Right renal cortex interstitium (tissue), 3 donors: ENCODE measurements around the gene LAPTM4A. TPM values are rescaled to one million over a fixed set of nuclear protein-coding genes. Genes with fewer than 3 reads are reported as not detected.

Experiments used
- DNase-seq, 3 donors: peaks; one replicate each; pipeline ENCODE4 v3.0.0-alpha.2; 2013; ENCODE audit warnings: low read depth in 3 of 3, low spot score in 2 of 3
- polyA plus RNA-seq, 3 donors: library from polyadenylated mRNA; unstranded; fragments of 120-200 nt; gene quantifications; one replicate each; pipeline ENCODE4 v1.2.1, GENCODE V29; 2013; ENCODE audit not compliant: insufficient read length in 3 of 3

The LAPTM4A gene
- polyA plus RNA-seq, 3 donors, result 504 to 548 (median 510) TPM

GRCh38 chr2:19989667-19990415 is 61.6 kb downstream of the LAPTM4A start, which contains the start of gene WDR35:
TSS of gene WDR35 (minus strand) at chr2:19990105. CDS start at chr2:19990015, 90 bp downstream.
- DNase-seq, result peak in 2 of 3 donors; percentile 67 to 74

- no peak for DNase-seq
Measured at GRCh38 chr2:19989342-19989666, 62.1 kb downstream of the LAPTM4A start.

- no peak for DNase-seq
Measured at GRCh38 chr2:19988600-19988999, 62.8 kb downstream of the LAPTM4A start.

- DNase-seq, result no peak
Measured at GRCh38 chr2:19987936-19988335, 63.5 kb downstream of the LAPTM4A start.

Other genes with a start within 250 kb of the LAPTM4A start
- gene TTC32, start 149.6 kb downstream of the LAPTM4A start, polyA plus RNA-seq, result 10 to 100 TPM; 34.9 to 44.4 (median 42.1) TPM
- gene WDR35, start 61.5 kb downstream of the LAPTM4A start, polyA plus RNA-seq, result 10 to 100 TPM; 26.3 to 30.7 (median 30.2) TPM
- gene MATN3, start 39.0 kb downstream of the LAPTM4A start, polyA plus RNA-seq, result 1 to 10 TPM; 3.1 to 3.7 (median 3.4) TPM
- 10 to 100 TPM; 19.7 to 24.1 (median 20.2) TPM for gene SDC1, start 173.5 kb upstream of the LAPTM4A start, polyA plus RNA-seq